Esophagus squamous epithelium (tissue), 5 donors: ENCODE measurements around the gene CWC27. TPM values are rescaled to one million over a fixed set of nuclear protein-coding genes. Genes with fewer than 3 reads are reported as not detected.
"Not testable (repeated sequence)": the region's sequence is repeated elsewhere in the genome, so short reads cannot be mapped to it uniquely, and the experiment has no call there.

Source experiments
- DNase-seq: peaks from one replicate; lab custom pipeline; 2025; lab: John Stamatoyannopoulos, UW
- H3K27ac ChIP-seq, 4 donors: fragments of 200-600 bp; sonication (generic); one replicate each; pipeline ENCODE4 v1.5.1; 2016 to 2019; ENCODE audit warnings: mild to moderate bottlenecking in 1 of 4
- H3K27me3 ChIP-seq, 4 donors: fragments of 200-600 bp; sonication (generic); 1 replicate in 3 of 4; 2 replicates in 1 of 4; pipeline versions ENCODE4 v1.5.1 to v1.6.0; 2017 to 2021; ENCODE audit warnings: antibody characterized with exemption in 1 of 4
- H3K36me3 ChIP-seq, 3 donors: fragments of 200-600 bp; sonication (generic); one replicate each; pipeline ENCODE4 v1.5.1; 2016 to 2019
- H3K4me1 ChIP-seq, 3 donors: fragments of 200-600 bp; sonication (generic); one replicate each; pipeline ENCODE4 v1.5.1; 2017 to 2019
- H3K4me3 ChIP-seq, 4 donors: fragments of 200-600 bp; sonication (generic); 1 replicate in 3 of 4; 2 replicates in 1 of 4; pipeline ENCODE4 v1.5.1; 2016 to 2019; ENCODE audit warnings: mild to moderate bottlenecking in 2 of 4, moderate library complexity in 1 of 4
- H3K9me3 ChIP-seq, 3 donors: fragments of 200-600 bp; sonication (generic); one replicate each; pipeline ENCODE4 v1.5.1; 2016 to 2019
- CTCF ChIP-seq, 6 experiments: fragments of 450-650 bp in 4 of 6; fragments of 200-600 bp in 2 of 6; sonication (generic) in 2 of 6; IDR thresholded peaks; one replicate each; pipeline ENCODE4 v1.5.1; 2016 to 2019; ENCODE audit warnings: antibody characterized with exemption in 6 of 6, mild to moderate bottlenecking in 4 of 6, moderate library complexity in 4 of 6
- POLR2A ChIP-seq, 4 donors: fragments of 450-650 bp; IDR thresholded peaks; one replicate each; pipeline ENCODE4 v1.6.1; 2017; ENCODE audit warnings: antibody characterized with exemption in 4 of 4, mild to moderate bottlenecking in 4 of 4, moderate library complexity in 3 of 4
- WGBS, 2 donors: methylation state at CpG; one replicate each; pipeline ENCODE4 v1.1.5; 2018; 5-methylcytosine and 5-hydroxymethylcytosine counted together
- intact Hi-C: fragments of 100-400 bp; cut with DNase I; formaldehyde crosslinking; loops from one replicate; pipeline ENCODE4 v1.15.0; 2022
- total RNA-seq, 4 donors: library from RNA; depleted of rRNA; stranded (reverse); fragments of >200 nt; gene quantifications; one replicate each; pipeline ENCODE4 v1.1.0, GENCODE V29; 2016
- donor health status: DM: yes; HTN: yes; CAD: no.

The CWC27 gene
- total RNA-seq, 4 donors from 2014 or later = 9.9 to 15.6 (median 12.1) TPM

GRCh38 chr5:64923151-64923685 lies 154.5 kb downstream of the CWC27 start:
- H3K9me3 ChIP-seq = peaks cover 0 to 25% (median 12%) of the 10 kb centered on the region in 3 donors
- TF ChIP-seq CTCF (IDR thresholded peaks at IDR 0.05) (no peak), POLR2A (IDR thresholded peaks at IDR 0.05) (no peak)
- no peaks in the 10 kb centered on the region for H3K4me1 ChIP-seq
- intact Hi-C loops = no loop called here
- H3K27me3 ChIP-seq = no peaks in the 10 kb centered on the region
- no peak overlapping the region for H3K27ac ChIP-seq
- 90 to 93% methylated on average over 5 to 6 of the region's 6 CpGs for WGBS, 2 donors
- no peak overlapping the region for H3K4me3 ChIP-seq
- DNase-seq = no peak
- peaks cover 0 to 21% (median 0%) of the 10 kb centered on the region in 3 donors for H3K36me3 ChIP-seq

GRCh38 chr5:64925123-64925522 lies 156.4 kb downstream of the CWC27 start:
- intact Hi-C loops = no loop called here
- H3K4me3 ChIP-seq = no peak overlapping the region
- peaks cover 0 to 20% (median 4%) of the 10 kb centered on the region in 3 donors for H3K9me3 ChIP-seq
- H3K27me3 ChIP-seq = no peaks in the 10 kb centered on the region
- no peak for TF ChIP-seq POLR2A (IDR thresholded peaks at IDR 0.05)
- no peak for TF ChIP-seq CTCF (IDR thresholded peaks at IDR 0.05)
- peaks cover 0 to 11% (median 0%) of the 10 kb centered on the region in 3 donors for H3K36me3 ChIP-seq
- no peak overlapping the region for H3K27ac ChIP-seq
- peaks cover 0 to under 1% (median 0%) of the 10 kb centered on the region in 3 donors for H3K4me1 ChIP-seq
- DNase-seq = no peak
- WGBS, 2 donors = 91 to 100% methylated on average over 1 of the region's 1 CpG

GRCh38 chr5:64929833-64930232 lies 161.1 kb downstream of the CWC27 start:
- WGBS, 2 donors = 95 to 100% methylated on average over 1 of the region's 1 CpG
- DNase-seq = no peak
- Histone ChIP-seq H3K4me3 (no peak overlapping the region), H3K9me3 (no peaks in the 10 kb centered on the region), H3K4me1 (peaks cover 0 to 15% (median 0%) of the 10 kb centered on the region in 3 donors), H3K36me3 (no peaks in the 10 kb centered on the region), H3K27me3 (no peaks in the 10 kb centered on the region), H3K27ac (no peak overlapping the region)
- TF ChIP-seq CTCF (IDR thresholded peaks at IDR 0.05) = no peak
- no peak for TF ChIP-seq POLR2A (IDR thresholded peaks at IDR 0.05)
- intact Hi-C loops = no loop called here

- no peaks in the 10 kb centered on the region for H3K36me3 ChIP-seq
- H3K9me3 ChIP-seq = no peaks in the 10 kb centered on the region
- H3K27me3 ChIP-seq = no peaks in the 10 kb centered on the region
- peaks cover 0 to 15% (median 0%) of the 10 kb centered on the region in 3 donors for H3K4me1 ChIP-seq
- TF ChIP-seq CTCF (IDR thresholded peaks at IDR 0.05) (no peak), POLR2A (IDR thresholded peaks at IDR 0.05) (no peak)
- H3K27ac ChIP-seq = peak overlapping the region in 2 of 4 donors; percentile 4 to 37
- 91 to 97% methylated on average over 2 of the region's 2 CpGs for WGBS, 2 donors
- no peak overlapping the region for H3K4me3 ChIP-seq
- intact Hi-C loops = no loop called here
- DNase-seq = no peak
Measured at GRCh38 chr5:64930672-64931318, 162.1 kb downstream of the CWC27 start.

- H3K27me3 ChIP-seq, intact Hi-C loops, H3K36me3 ChIP-seq, DNase-seq: not testable (repeated sequence)
- WGBS, 2 donors = 83% methylated on average over 1 of the region's 4 CpGs; no CpG with 5 or more reads in 1 of the 2 donors
- Histone ChIP-seq H3K4me1 (peaks cover 0 to 21% (median 4%) of the 10 kb centered on the region in 3 donors), H3K27ac (peak overlapping the region in 3 of 4 donors; percentile 75 to 84 (median 83)), H3K9me3 (peaks cover 0 to 14% (median 0%) of the 10 kb centered on the region in 3 donors), H3K4me3 (peak overlapping the region in 2 of 4 donors; percentile 31 to 35)
Measured at GRCh38 chr5:64939422-64939771, 170.7 kb downstream of the CWC27 start.
